ENCODE results near the gene TMEM117. TPM values are rescaled to one million over a fixed set of nuclear protein-coding genes. Genes with fewer than 3 reads are reported as not detected.

The TMEM117 gene
- polyA plus RNA-seq, 10 donors, result 7.6 to 12.3 (median 9.0) TPM

- no peak for DNase-seq
Measured at GRCh38 chr12:44088647-44089046, 252.8 kb downstream of the TMEM117 start.

- no peak for DNase-seq
Measured at GRCh38 chr12:44091948-44092606, 256.2 kb downstream of the TMEM117 start.

GRCh38 chr12:44098786-44099185, 262.9 kb downstream of the TMEM117 start:
- DNase-seq, result no peak

- DNase-seq, result no peak
Measured at GRCh38 chr12:44099486-44099885, 263.6 kb downstream of the TMEM117 start.

- no peak for DNase-seq
Measured at GRCh38 chr12:44100264-44100663, 264.4 kb downstream of the TMEM117 start.

GRCh38 chr12:44101475-44101874, 265.6 kb downstream of the TMEM117 start:
- DNase-seq, result no peak

GRCh38 chr12:44114906-44115305, 279.0 kb downstream of the TMEM117 start:
- no peak for DNase-seq

- no peak for DNase-seq
Measured at GRCh38 chr12:44117337-44117736, 281.5 kb downstream of the TMEM117 start.

GRCh38 chr12:44118946-44119345, 283.1 kb downstream of the TMEM117 start:
- DNase-seq, result no peak

GRCh38 chr12:44126806-44127205, 290.9 kb downstream of the TMEM117 start:
- DNase-seq, result no peak

- no peak for DNase-seq
Measured at GRCh38 chr12:44127966-44128710, 292.3 kb downstream of the TMEM117 start.

GRCh38 chr12:44143175-44143574, 307.3 kb downstream of the TMEM117 start:
- no peak for DNase-seq

GRCh38 chr12:44148936-44149335, 313.1 kb downstream of the TMEM117 start:
- no peak for DNase-seq

- DNase-seq, result peak; percentile 3 to 49 (median 37)
Measured at GRCh38 chr12:44154128-44154527, 318.2 kb downstream of the TMEM117 start.

GRCh38 chr12:44155358-44155757, 319.5 kb downstream of the TMEM117 start:
- DNase-seq, result no peak

GRCh38 chr12:44157359-44157758, 321.5 kb downstream of the TMEM117 start:
- no peak for DNase-seq

- no peak for DNase-seq
Measured at GRCh38 chr12:44158746-44159145, 322.9 kb downstream of the TMEM117 start.

GRCh38 chr12:44159216-44159615, 323.3 kb downstream of the TMEM117 start:
- DNase-seq, result no peak

- no peak for DNase-seq
Measured at GRCh38 chr12:44159862-44160261, 324.0 kb downstream of the TMEM117 start.

GRCh38 chr12:44162961-44163360, 327.1 kb downstream of the TMEM117 start:
- no peak for DNase-seq

- no peak for DNase-seq
Measured at GRCh38 chr12:44174053-44174452, 338.2 kb downstream of the TMEM117 start.

- DNase-seq, result no peak
Measured at GRCh38 chr12:44184499-44185206, 348.8 kb downstream of the TMEM117 start.

GRCh38 chr12:44193281-44193680, 357.4 kb downstream of the TMEM117 start:
- DNase-seq, result no peak

Measured in muscle of back (tissue), 11 donors.